Spleen (tissue), 7 donors: Measurements from ENCODE around the gene WHRN.

Experiments
- CTCF ChIP-seq, 11 experiments: fragments of 200-600 bp in 7 of 11; fragments of 450-650 bp in 4 of 11; sonication (generic) in 4 of 11; IDR thresholded peaks in 8 of 11; conservative IDR thresholded peaks in 3 of 11; 1 replicate in 7 of 11; 2 replicates in 4 of 11; pipeline versions ENCODE4 v1.4.0 to v1.8.0; 2016 to 2021; ENCODE audit warnings: antibody characterized with exemption in 11 of 11, inconsistent platforms in 4 of 11, mild to moderate bottlenecking in 1 of 11
- POLR2A ChIP-seq, 3 donors: fragments of 450-650 bp; IDR thresholded peaks; one replicate each; pipeline ENCODE4 v1.5.1; 2017; ENCODE audit warnings: antibody characterized with exemption in 3 of 3, mild to moderate bottlenecking in 1 of 3
- donor health status: DM: no; HTN: no; CAD: no; lungs with moderate emphysema.
- donor health status: DM: no; HTN: no; CAD: no.
- donor health status: DM: no; HTN: no; CAD: no.

- TF ChIP-seq CTCF (IDR thresholded peaks at IDR 0.05 in 8 of 11, conservative IDR thresholded peaks at IDR 0.05 in 3 of 11), result no peak
- no peak for TF ChIP-seq POLR2A (IDR thresholded peaks at IDR 0.05)
These were observed 121.6 kb downstream of the WHRN start for GRCh38 chr9:114383521-114384231.
